Neural cell (in vitro differentiated cells): ENCODE results near the gene GSTO2.

Experiments used
- SMC3 ChIP-seq: fragments of 450-650 bp; conservative IDR thresholded peaks from 2 replicates; pipeline ENCODE4 v1.6.1; 2014; ENCODE audit warnings: antibody characterized with exemption, mild to moderate bottlenecking, moderate library complexity; ENCODE audit not compliant: poor library complexity
- TF ChIP-seq, protein P1 (sequence below): fragments of 450-650 bp; IDR thresholded peaks from 2 replicates; pipeline ENCODE4 v1.5.1; 2014; ENCODE audit warnings: antibody characterized with exemption, mild to moderate bottlenecking, moderate library complexity; ENCODE audit not compliant: poor library complexity, severe bottlenecking

DNA sequence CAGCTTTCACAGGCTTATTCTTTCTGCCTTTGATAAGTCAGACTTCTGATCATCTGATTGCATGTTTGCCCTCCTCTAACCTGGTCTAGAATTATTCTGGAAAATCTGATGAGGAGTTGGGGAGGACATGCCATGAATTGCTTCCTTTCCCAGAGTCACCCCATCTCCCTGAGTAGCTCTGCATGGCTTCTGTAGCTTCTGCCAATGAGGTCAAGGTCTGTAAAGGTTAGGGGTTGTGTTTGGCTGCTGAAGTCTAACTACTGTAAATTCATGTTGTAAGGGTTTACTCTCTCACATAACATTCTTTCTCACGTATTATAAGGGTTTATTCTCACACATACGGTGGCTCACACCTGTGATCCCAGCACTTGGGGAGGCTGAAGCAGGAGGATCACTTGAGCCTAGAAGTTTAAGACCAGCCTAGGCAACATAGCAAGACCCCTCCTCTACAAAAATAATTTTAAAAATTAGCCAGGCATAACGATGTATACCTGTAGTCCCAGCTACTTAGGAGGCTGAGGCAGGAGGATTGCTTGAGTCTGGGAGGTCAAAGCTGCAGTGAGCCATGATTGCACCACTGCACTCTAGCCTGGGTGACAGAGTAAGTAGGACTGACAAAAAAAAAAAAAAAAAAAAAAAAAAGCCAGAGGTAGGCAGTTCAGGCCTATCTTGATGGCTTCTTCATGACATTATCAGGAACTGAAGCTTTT, 10.7 kb downstream of the GSTO2 start:
- TF ChIP-seq, protein P1, sequence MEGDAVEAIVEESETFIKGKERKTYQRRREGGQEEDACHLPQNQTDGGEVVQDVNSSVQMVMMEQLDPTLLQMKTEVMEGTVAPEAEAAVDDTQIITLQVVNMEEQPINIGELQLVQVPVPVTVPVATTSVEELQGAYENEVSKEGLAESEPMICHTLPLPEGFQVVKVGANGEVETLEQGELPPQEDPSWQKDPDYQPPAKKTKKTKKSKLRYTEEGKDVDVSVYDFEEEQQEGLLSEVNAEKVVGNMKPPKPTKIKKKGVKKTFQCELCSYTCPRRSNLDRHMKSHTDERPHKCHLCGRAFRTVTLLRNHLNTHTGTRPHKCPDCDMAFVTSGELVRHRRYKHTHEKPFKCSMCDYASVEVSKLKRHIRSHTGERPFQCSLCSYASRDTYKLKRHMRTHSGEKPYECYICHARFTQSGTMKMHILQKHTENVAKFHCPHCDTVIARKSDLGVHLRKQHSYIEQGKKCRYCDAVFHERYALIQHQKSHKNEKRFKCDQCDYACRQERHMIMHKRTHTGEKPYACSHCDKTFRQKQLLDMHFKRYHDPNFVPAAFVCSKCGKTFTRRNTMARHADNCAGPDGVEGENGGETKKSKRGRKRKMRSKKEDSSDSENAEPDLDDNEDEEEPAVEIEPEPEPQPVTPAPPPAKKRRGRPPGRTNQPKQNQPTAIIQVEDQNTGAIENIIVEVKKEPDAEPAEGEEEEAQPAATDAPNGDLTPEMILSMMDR, result no peak
- no peak for TF ChIP-seq SMC3
